K562 (cell line): Measurements from ENCODE around the gene TSPAN16. TPM values are rescaled to one million over a fixed set of nuclear protein-coding genes. Genes with fewer than 3 reads are reported as not detected.

Experiments used
- ATF1 ChIP-seq, 2 experiments: fragments of 450-650 bp in 1 of 2; IDR thresholded peaks; 2 replicates each; pipeline ENCODE4 v1.6.1; 2016; ENCODE audit warnings: missing compliant biosample characterization in 1 of 2, missing genetic modification characterization in 1 of 2
- E2F3 ChIP-seq: fragments of 250-450 bp; sonication (Bioruptor Pico); IDR thresholded peaks from 2 replicates; pipeline ENCODE4 v1.4.0; 2020; ENCODE audit warnings: mild to moderate bottlenecking
- FOS ChIP-seq: IDR thresholded peaks from 3 replicates; pipeline ENCODE4 v1.6.1; 2011; ENCODE audit not compliant: insufficient read length; ENCODE audit errors: extremely low read depth
- KAT8 ChIP-seq: fragments of 450-650 bp; IDR thresholded peaks from 2 replicates; pipeline ENCODE4 v1.6.1; 2016; ENCODE audit warnings: low read depth, mild to moderate bottlenecking
- L3MBTL2 ChIP-seq: fragments of 450-650 bp; IDR thresholded peaks from 2 replicates; pipeline ENCODE4 v1.6.1; 2016; ENCODE audit warnings: mild to moderate bottlenecking, moderate library complexity
- MAFF ChIP-seq: IDR thresholded peaks from 2 replicates; pipeline ENCODE4 v1.6.1; 2012; ENCODE audit warnings: low read length, improper control_type of control experiment
- MCM7 ChIP-seq, 2 experiments: fragments of 450-650 bp; IDR thresholded peaks; 2 replicates each; pipeline ENCODE4 v1.6.1; 2016 to 2018
- RBM25 ChIP-seq: fragments of 200-400 bp; formaldehyde crosslinking; IDR thresholded peaks from 2 replicates; pipeline ENCODE4 v1.6.1; 2018; ENCODE audit warnings: low read length, low read depth, moderate library complexity; ENCODE audit not compliant: severe bottlenecking
- RFX7 ChIP-seq: fragments of 250-450 bp; sonication (Bioruptor Pico); IDR thresholded peaks from 2 replicates; pipeline ENCODE4 v1.5.1; 2021; ENCODE audit warnings: mild to moderate bottlenecking
- YY1 ChIP-seq, 3 experiments: IDR thresholded peaks; 2 replicates each; pipeline ENCODE4 v1.6.1; 2011; ENCODE audit warnings: low read length in 2 of 3, mild to moderate bottlenecking in 2 of 3, moderate library complexity in 2 of 3, borderline replicate concordance in 1 of 3, control low read depth in 1 of 3, low read depth in 1 of 3; ENCODE audit not compliant: insufficient read depth in 3 of 3, insufficient replicate concordance in 2 of 3, control insufficient read depth in 1 of 3, insufficient read length in 1 of 3; ENCODE audit errors: extremely low read depth in 1 of 3
- ZNF347 ChIP-seq: fragments of 450-650 bp; formaldehyde crosslinking; IDR thresholded peaks from 2 replicates; pipeline ENCODE4 v1.4.0; 2020; ENCODE audit warnings: low read depth, mild to moderate bottlenecking, moderate library complexity
- polyA plus RNA-seq, 8 experiments: library from polyadenylated mRNA; depleted of rRNA in 4 of 8; stranded (reverse) in 5 of 8; unstranded in 3 of 8; fragments of >200 nt; fragmentation: Nextera tagmentation in 2 of 8; fragmentation: Illumina TruSeq in 1 of 8; extraction: Ambion mirVana in 2 of 8; extraction: Trizol in 1 of 8; gene quantifications; 2 replicates each; pipeline versions ENCODE4 v1.2.1 to v1.2.3, GENCODE V29; 2011 to 2014; ENCODE audit warnings: inconsistent platforms in 1 of 8, missing spikeins in 1 of 8
- total RNA-seq, 7 experiments: library from RNA; depleted of rRNA in 6 of 7; stranded (reverse); fragments of >200 nt in 6 of 7; fragmentation: Illumina TruSeq in 2 of 7; extraction: Trizol in 2 of 7; gene quantifications; 2 replicates each; pipeline versions ENCODE4 v1.2.1 to v1.2.3, GENCODE V29; 2011 to 2021; ENCODE audit warnings: low replicate concordance in 1 of 7
- TF ChIP-seq, protein P1 (sequence below): sonication (generic); formaldehyde crosslinking; IDR thresholded peaks from 2 replicates; pipeline ENCODE4 v1.8.0; 2023; ENCODE audit warnings: missing genetic modification reagents, mild to moderate bottlenecking, borderline replicate concordance

Gene TSPAN16
- total and polyA plus RNA-seq, 9 of the 15 experiments (the other 6 are each of a cell fraction or from before 2014, with no cell fraction given) = not detected

DNA sequence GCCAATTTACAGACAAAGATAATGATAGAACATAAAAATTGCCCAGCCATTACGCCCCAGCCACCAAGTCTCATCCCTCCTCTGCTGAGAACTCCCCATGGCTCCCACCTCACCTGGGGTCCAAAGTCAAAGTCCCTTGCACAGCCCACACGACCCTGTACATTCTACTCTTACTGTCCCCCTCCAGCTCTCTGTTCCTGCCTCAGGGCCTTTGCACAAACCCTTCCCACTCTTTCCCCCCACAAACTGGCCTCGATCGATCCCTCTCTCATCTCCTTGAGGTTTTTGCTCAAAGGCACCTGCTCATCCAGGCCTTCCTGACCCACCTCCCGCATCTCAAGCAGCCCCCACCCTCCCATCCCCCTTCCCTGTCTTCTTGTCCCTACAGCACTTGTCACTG is 35.0 kb upstream of the TSPAN16 start (continued):
- TF ChIP-seq YY1 (IDR thresholded peaks at IDR 0.05; ENCODE audit: borderline replicate concordance in 1 of 3, control insufficient read depth in 1 of 3, extremely low read depth in 1 of 3, insufficient read depth in 3 of 3, insufficient read length in 1 of 3, insufficient replicate concordance in 2 of 3, low read depth in 1 of 3, low read length in 2 of 3) = no peak
- no peak for TF ChIP-seq RFX7 (CRISPR knock-in tag)
- no peak for TF ChIP-seq L3MBTL2
- no peak for TF ChIP-seq MAFF
- no peak for TF ChIP-seq ATF1 (CRISPR knock-in tag; IDR thresholded peaks at IDR 0.05)
- no peak for TF ChIP-seq ATF1 (tag; IDR thresholded peaks at IDR 0.05)
- TF ChIP-seq FOS = no peak
- TF ChIP-seq ZNF347 (CRISPR knock-in tag) = no peak
- no peak for TF ChIP-seq KAT8
- no peak for TF ChIP-seq E2F3 (CRISPR knock-in tag)
- TF ChIP-seq MCM7 (IDR thresholded peaks at IDR 0.05) = no peak
- TF ChIP-seq, protein P1, sequence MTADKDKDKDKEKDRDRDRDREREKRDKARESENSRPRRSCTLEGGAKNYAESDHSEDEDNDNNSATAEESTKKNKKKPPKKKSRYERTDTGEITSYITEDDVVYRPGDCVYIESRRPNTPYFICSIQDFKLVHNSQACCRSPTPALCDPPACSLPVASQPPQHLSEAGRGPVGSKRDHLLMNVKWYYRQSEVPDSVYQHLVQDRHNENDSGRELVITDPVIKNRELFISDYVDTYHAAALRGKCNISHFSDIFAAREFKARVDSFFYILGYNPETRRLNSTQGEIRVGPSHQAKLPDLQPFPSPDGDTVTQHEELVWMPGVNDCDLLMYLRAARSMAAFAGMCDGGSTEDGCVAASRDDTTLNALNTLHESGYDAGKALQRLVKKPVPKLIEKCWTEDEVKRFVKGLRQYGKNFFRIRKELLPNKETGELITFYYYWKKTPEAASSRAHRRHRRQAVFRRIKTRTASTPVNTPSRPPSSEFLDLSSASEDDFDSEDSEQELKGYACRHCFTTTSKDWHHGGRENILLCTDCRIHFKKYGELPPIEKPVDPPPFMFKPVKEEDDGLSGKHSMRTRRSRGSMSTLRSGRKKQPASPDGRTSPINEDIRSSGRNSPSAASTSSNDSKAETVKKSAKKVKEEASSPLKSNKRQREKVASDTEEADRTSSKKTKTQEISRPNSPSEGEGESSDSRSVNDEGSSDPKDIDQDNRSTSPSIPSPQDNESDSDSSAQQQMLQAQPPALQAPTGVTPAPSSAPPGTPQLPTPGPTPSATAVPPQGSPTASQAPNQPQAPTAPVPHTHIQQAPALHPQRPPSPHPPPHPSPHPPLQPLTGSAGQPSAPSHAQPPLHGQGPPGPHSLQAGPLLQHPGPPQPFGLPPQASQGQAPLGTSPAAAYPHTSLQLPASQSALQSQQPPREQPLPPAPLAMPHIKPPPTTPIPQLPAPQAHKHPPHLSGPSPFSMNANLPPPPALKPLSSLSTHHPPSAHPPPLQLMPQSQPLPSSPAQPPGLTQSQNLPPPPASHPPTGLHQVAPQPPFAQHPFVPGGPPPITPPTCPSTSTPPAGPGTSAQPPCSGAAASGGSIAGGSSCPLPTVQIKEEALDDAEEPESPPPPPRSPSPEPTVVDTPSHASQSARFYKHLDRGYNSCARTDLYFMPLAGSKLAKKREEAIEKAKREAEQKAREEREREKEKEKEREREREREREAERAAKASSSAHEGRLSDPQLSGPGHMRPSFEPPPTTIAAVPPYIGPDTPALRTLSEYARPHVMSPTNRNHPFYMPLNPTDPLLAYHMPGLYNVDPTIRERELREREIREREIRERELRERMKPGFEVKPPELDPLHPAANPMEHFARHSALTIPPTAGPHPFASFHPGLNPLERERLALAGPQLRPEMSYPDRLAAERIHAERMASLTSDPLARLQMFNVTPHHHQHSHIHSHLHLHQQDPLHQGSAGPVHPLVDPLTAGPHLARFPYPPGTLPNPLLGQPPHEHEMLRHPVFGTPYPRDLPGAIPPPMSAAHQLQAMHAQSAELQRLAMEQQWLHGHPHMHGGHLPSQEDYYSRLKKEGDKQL (CRISPR knock-in tag) = no peak
- TF ChIP-seq RBM25 = peak; percentile 83
